Esophagus squamous epithelium (tissue), 4 donors: Measurements from ENCODE around the gene SFTPD.

Experiments
- CTCF ChIP-seq, 6 experiments: fragments of 450-650 bp in 4 of 6; fragments of 200-600 bp in 2 of 6; sonication (generic) in 2 of 6; IDR thresholded peaks; one replicate each; pipeline ENCODE4 v1.5.1; 2016 to 2019; ENCODE audit warnings: antibody characterized with exemption in 6 of 6, mild to moderate bottlenecking in 4 of 6, moderate library complexity in 4 of 6
- POLR2A ChIP-seq, 4 donors: fragments of 450-650 bp; IDR thresholded peaks; one replicate each; pipeline ENCODE4 v1.6.1; 2017; ENCODE audit warnings: antibody characterized with exemption in 4 of 4, mild to moderate bottlenecking in 4 of 4, moderate library complexity in 3 of 4

GRCh38 chr10:79980711-79981110 is 31.8 kb upstream of the SFTPD start:
- TF ChIP-seq POLR2A (IDR thresholded peaks at IDR 0.05) (no peak), CTCF (IDR thresholded peaks at IDR 0.05) (no peak)
